Osteoblast (primary cell): ENCODE measurements around the gene EMID1. TPM values are rescaled to one million over a fixed set of nuclear protein-coding genes. Genes with fewer than 3 reads are reported as not detected.

Source experiments
- DNase-seq: peaks from one replicate; pipeline ENCODE4 v3.0.0; 2011; ENCODE audit warnings: low spot score, mixed read lengths; ENCODE audit not compliant: insufficient read length; ENCODE audit errors: missing footprints
- H2AFZ ChIP-seq: 2 replicates; pipeline ENCODE4 v1.6.0; 2011; ENCODE audit warnings: mild to moderate bottlenecking, low read length
- H3K27ac ChIP-seq: 2 replicates; pipeline ENCODE4 v1.5.1; 2011; ENCODE audit warnings: mild to moderate bottlenecking, low read depth, low read length, moderate library complexity
- H3K27me3 ChIP-seq: 2 replicates; pipeline ENCODE4 v1.6.0; 2012; ENCODE audit warnings: mild to moderate bottlenecking, control low read depth, inconsistent platforms, low read length, moderate library complexity; ENCODE audit not compliant: insufficient read depth
- H3K36me3 ChIP-seq: 2 replicates; pipeline ENCODE4 v1.5.1; 2011; ENCODE audit warnings: mild to moderate bottlenecking, low read length, control low read depth, moderate library complexity; ENCODE audit not compliant: insufficient read depth
- H3K4me1 ChIP-seq: 2 replicates; pipeline ENCODE4 v1.5.1; 2011; ENCODE audit warnings: mild to moderate bottlenecking, low read length, control low read depth, moderate library complexity; ENCODE audit not compliant: insufficient read depth
- H3K4me2 ChIP-seq: 2 replicates; pipeline ENCODE4 v1.6.0; 2011; ENCODE audit warnings: mild to moderate bottlenecking, low read length; ENCODE audit not compliant: insufficient read depth
- H3K4me3 ChIP-seq: fragments of 200-600 bp; sonication (generic); 3 replicates; pipeline ENCODE4 v1.5.1; 2012; ENCODE audit warnings: mild to moderate bottlenecking, low read length, inconsistent platforms; ENCODE audit not compliant: insufficient read depth
- H3K79me2 ChIP-seq: 2 replicates; pipeline ENCODE4 v1.6.0; 2012; ENCODE audit warnings: mild to moderate bottlenecking, low read length, control low read depth, inconsistent platforms; ENCODE audit not compliant: insufficient read depth
- H3K9me3 ChIP-seq: 2 replicates; pipeline ENCODE4 v1.5.1; 2011; ENCODE audit warnings: low read depth, low read length, control low read depth
- H4K20me1 ChIP-seq: 2 replicates; pipeline ENCODE4 v1.6.0; 2012; ENCODE audit warnings: mild to moderate bottlenecking, low read length, control low read depth; ENCODE audit not compliant: insufficient read depth
- total RNA-seq: library from RNA; depleted of rRNA; stranded (reverse); fragments of >200 nt; gene quantifications from 2 replicates; pipeline ENCODE4 v1.2.3, GENCODE V29; 2012
- TF ChIP-seq, protein P1 (sequence below): IDR thresholded peaks from 2 replicates; pipeline ENCODE4 v1.5.1; 2011; ENCODE audit warnings: mild to moderate bottlenecking, low read depth, low read length, moderate library complexity; ENCODE audit errors: extremely low read depth

Gene EMID1
- total RNA-seq, 1 donor: under 0.01 TPM

DNA sequence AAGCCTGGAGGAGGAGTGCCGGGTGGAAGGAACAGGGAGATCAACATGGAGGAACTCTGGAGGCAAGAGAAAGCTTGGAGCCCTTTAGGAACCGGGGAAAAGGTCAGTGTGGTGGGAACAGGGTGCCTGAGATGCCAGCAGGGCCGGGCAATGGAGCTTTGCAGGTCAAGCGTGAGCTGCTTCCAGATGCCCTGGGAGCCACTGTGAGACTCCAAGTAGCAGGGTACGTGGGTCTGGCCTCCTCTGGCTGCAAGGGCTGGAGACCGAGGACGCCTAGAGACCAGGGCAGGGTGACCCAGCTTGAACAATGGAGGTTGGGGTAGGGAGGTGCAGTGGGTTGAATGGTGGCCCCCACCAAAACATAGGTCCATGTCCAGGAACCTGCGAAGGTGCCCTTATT, 15.6 kb upstream of the EMID1 start:
- Histone ChIP-seq H3K4me1 (no peaks in the 10 kb centered on the region), H3K27me3 (no peaks in the 10 kb centered on the region), H3K36me3 (no peaks in the 10 kb centered on the region), H4K20me1 (no peaks in the 10 kb centered on the region), H3K79me2 (no peaks in the 10 kb centered on the region), H2AFZ (no peak overlapping the region), H3K4me3 (no peak overlapping the region), H3K9me3 (no peaks in the 10 kb centered on the region), H3K27ac (no peak overlapping the region), H3K4me2 (no peak overlapping the region)
- TF ChIP-seq, protein P1, sequence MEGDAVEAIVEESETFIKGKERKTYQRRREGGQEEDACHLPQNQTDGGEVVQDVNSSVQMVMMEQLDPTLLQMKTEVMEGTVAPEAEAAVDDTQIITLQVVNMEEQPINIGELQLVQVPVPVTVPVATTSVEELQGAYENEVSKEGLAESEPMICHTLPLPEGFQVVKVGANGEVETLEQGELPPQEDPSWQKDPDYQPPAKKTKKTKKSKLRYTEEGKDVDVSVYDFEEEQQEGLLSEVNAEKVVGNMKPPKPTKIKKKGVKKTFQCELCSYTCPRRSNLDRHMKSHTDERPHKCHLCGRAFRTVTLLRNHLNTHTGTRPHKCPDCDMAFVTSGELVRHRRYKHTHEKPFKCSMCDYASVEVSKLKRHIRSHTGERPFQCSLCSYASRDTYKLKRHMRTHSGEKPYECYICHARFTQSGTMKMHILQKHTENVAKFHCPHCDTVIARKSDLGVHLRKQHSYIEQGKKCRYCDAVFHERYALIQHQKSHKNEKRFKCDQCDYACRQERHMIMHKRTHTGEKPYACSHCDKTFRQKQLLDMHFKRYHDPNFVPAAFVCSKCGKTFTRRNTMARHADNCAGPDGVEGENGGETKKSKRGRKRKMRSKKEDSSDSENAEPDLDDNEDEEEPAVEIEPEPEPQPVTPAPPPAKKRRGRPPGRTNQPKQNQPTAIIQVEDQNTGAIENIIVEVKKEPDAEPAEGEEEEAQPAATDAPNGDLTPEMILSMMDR: no peak
- DNase-seq: no peak

DNA sequence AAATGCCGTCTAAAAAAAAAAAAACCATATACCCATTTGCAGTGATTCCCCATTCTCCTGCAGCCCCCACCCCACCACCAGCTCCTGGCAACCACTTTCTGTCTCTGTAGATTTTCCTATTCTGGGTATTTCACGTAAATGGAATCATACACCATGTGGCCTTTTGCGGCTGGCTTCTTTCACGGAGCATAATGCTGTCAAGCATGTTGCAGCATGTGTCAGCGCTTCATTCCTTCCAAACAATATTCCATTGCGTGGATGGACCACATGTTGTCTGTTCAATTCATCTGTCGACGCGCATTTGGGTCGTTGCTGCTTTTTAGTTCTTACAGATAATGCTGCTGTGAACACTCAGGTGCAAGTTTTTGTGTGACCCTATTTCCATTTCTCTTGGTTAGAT, 14.8 kb upstream of the EMID1 start:
- DNase-seq: no peak
- Histone ChIP-seq H3K4me3 (no peak overlapping the region), H3K27ac (no peak overlapping the region), H3K4me2 (no peak overlapping the region), H3K9me3 (no peaks in the 10 kb centered on the region), H3K27me3 (no peaks in the 10 kb centered on the region), H3K79me2 (no peaks in the 10 kb centered on the region), H4K20me1 (no peaks in the 10 kb centered on the region), H2AFZ (no peak overlapping the region), H3K4me1 (no peaks in the 10 kb centered on the region), H3K36me3 (no peaks in the 10 kb centered on the region)
- TF ChIP-seq, protein P1: no peak

DNA sequence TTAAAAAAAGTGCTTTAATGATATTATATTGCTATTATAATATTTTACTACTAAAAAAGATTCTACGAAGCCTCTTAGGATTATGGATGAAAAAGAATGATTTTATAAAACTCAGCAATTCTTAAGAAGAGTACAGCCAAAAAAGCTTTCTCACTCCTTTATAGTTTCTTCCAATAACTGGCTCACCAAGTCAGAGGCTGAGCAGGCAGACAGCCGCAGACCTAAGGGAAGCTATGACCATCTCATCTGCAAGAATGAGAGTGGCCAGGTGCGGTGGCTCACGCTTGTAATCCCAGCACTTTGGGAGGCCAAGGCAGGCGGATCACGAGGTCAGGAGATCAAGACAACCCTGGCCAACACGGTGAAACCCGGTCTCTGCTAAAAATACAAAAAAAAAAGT, 12.7 kb upstream of the EMID1 start:
- Histone ChIP-seq H4K20me1 (no peaks in the 10 kb centered on the region), H3K79me2 (no peaks in the 10 kb centered on the region), H3K4me2 (no peak overlapping the region), H3K27ac (no peak overlapping the region), H3K9me3 (no peaks in the 10 kb centered on the region), H3K27me3 (no peaks in the 10 kb centered on the region), H3K4me3 (no peak overlapping the region), H3K36me3 (no peaks in the 10 kb centered on the region), H3K4me1 (no peaks in the 10 kb centered on the region), H2AFZ (no peak overlapping the region)
- DNase-seq: no peak
- TF ChIP-seq, protein P1: no peak

DNA sequence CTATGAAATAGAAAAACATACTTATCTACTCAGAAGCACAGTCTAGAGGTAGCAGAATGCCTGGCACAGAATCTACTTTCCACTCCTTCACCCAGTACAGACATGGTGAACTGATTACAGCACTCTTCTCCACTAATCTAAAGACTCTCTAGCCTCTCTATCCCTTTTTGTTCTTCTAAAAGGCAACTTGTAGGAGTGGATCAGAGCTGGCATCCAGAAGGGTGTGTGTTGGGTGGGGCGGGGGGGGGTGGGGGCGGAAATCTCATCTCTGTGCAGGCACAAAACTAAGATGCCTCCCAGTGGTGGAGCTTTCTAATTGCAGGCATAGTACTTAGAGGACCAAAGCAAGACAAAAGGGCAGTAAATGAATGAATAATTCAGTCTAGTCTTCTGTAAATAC, 11.5 kb upstream of the EMID1 start:
- Histone ChIP-seq H3K9me3 (no peaks in the 10 kb centered on the region), H3K27me3 (no peaks in the 10 kb centered on the region), H3K79me2 (no peaks in the 10 kb centered on the region), H3K4me2 (no peak overlapping the region), H2AFZ (no peak overlapping the region), H4K20me1 (no peaks in the 10 kb centered on the region), H3K4me3 (no peak overlapping the region), H3K36me3 (no peaks in the 10 kb centered on the region), H3K27ac (no peak overlapping the region), H3K4me1 (peaks cover 2% of the 10 kb centered on the region)
- TF ChIP-seq, protein P1: no peak
- no peak for DNase-seq
